ENCODE measurements around the gene VPS35L. TPM values are rescaled to one million over a fixed set of nuclear protein-coding genes. Genes with fewer than 3 reads are reported as not detected.

The VPS35L gene
- total RNA-seq, 1 donor from 2014 or later = 22.4 TPM

Other genes with a start within 250 kb of the VPS35L start
- gene TMC5, start 137.8 kb upstream of the VPS35L start, total RNA-seq = not detected
- gene GDE1, start 33.6 kb upstream of the VPS35L start, total RNA-seq = 110 TPM
- gene CCP110, start 31.8 kb upstream of the VPS35L start, total RNA-seq = 9.2 TPM
- 9.0 TPM for gene KNOP1, start 162.5 kb downstream of the VPS35L start, total RNA-seq
- 6.5 TPM for gene IQCK, start 162.6 kb downstream of the VPS35L start, total RNA-seq